Midbrain (tissue), 1 donor: ENCODE results near the gene BMP2K.

Source experiments
- DNase-seq: peaks from one replicate; lab custom pipeline; 2025; lab: John Stamatoyannopoulos, UW

Gene BMP2K

GRCh38 chr4:78930016-78930629, 154.0 kb downstream of the BMP2K start:
- DNase-seq: no peak

GRCh38 chr4:78936989-78937388, 160.8 kb downstream of the BMP2K start:
- DNase-seq: no peak

GRCh38 chr4:78937837-78938236, 161.7 kb downstream of the BMP2K start:
- no peak for DNase-seq

- DNase-seq: no peak
These were observed 162.3 kb downstream of the BMP2K start for GRCh38 chr4:78938474-78938867.

GRCh38 chr4:78938868-78939666, 162.9 kb downstream of the BMP2K start, which contains the start of gene PAQR3:
PAQR3 (minus strand) TSS chr4:78939438; CDS start chr4:78939224, 214 bp downstream.
- peak; percentile 91 for DNase-seq

GRCh38 chr4:78939667-78940008, 163.5 kb downstream of the BMP2K start:
- DNase-seq: no peak

GRCh38 chr4:78940752-78941151, 164.6 kb downstream of the BMP2K start:
- no peak for DNase-seq

GRCh38 chr4:78944381-78944780, 168.2 kb downstream of the BMP2K start:
- no peak for DNase-seq

- DNase-seq: no peak
These were observed 169.6 kb downstream of the BMP2K start for GRCh38 chr4:78945651-78946179.

GRCh38 chr4:78949735-78950134, 173.6 kb downstream of the BMP2K start:
- no peak for DNase-seq

- DNase-seq: peak; percentile 63
These were observed 175.8 kb downstream of the BMP2K start for GRCh38 chr4:78951862-78952472.

- no peak for DNase-seq
These were observed 177.1 kb downstream of the BMP2K start for GRCh38 chr4:78953231-78953630.

- no peak for DNase-seq
These were observed 177.9 kb downstream of the BMP2K start for GRCh38 chr4:78953769-78954666.

GRCh38 chr4:78956975-78957374, 180.8 kb downstream of the BMP2K start:
- no peak for DNase-seq

GRCh38 chr4:78960926-78961325, 184.8 kb downstream of the BMP2K start:
- DNase-seq: no peak
